ENCODE results near the gene TPCN2. TPM values are rescaled to one million over a fixed set of nuclear protein-coding genes. Genes with fewer than 3 reads are reported as not detected.

The TPCN2 gene
- polyA plus RNA-seq, 4 donors: 12.9 to 20.8 (median 17.1) TPM

- DNase-seq (ENCODE audit: low read depth in 4 of 4, low spot score in 2 of 4): no peak
Observed at GRCh38 chr11:69173331-69173730, 124.6 kb downstream of the TPCN2 start.

GRCh38 chr11:69173925-69174581 is 125.3 kb downstream of the TPCN2 start:
- DNase-seq (ENCODE audit: low read depth in 4 of 4, low spot score in 2 of 4): no peak

- no peak for DNase-seq (ENCODE audit: low read depth in 4 of 4, low spot score in 2 of 4)
Observed at GRCh38 chr11:69174841-69175240, 126.1 kb downstream of the TPCN2 start.

GRCh38 chr11:69178819-69179482 is 130.2 kb downstream of the TPCN2 start:
- no peak for DNase-seq (ENCODE audit: low read depth in 4 of 4, low spot score in 2 of 4)

GRCh38 chr11:69180226-69180625 is 131.5 kb downstream of the TPCN2 start:
- DNase-seq (ENCODE audit: low read depth in 4 of 4, low spot score in 2 of 4): no peak

GRCh38 chr11:69180726-69181125 is 132.0 kb downstream of the TPCN2 start:
- no peak for DNase-seq (ENCODE audit: low read depth in 4 of 4, low spot score in 2 of 4)

- DNase-seq (ENCODE audit: low read depth in 4 of 4, low spot score in 2 of 4): no peak
Observed at GRCh38 chr11:69183613-69184012, 134.9 kb downstream of the TPCN2 start.

Other genes with a start within 250 kb of the TPCN2 start
- 10 to 100 TPM; 28.0 to 36.3 (median 34.2) TPM for gene CPT1A, start 207.0 kb upstream of the TPCN2 start, polyA plus RNA-seq (ENCODE audit: insufficient read length in 4 of 4)
- 10 to 100 TPM; 67.5 to 81.3 (median 76.1) TPM for gene MRPL21, start 145.1 kb upstream of the TPCN2 start, polyA plus RNA-seq (ENCODE audit: insufficient read length in 4 of 4)
- gene IGHMBP2, start 145.0 kb upstream of the TPCN2 start, polyA plus RNA-seq (ENCODE audit: insufficient read length in 4 of 4): 10 to 100 TPM; 13.2 to 19.4 (median 16.5) TPM
- under 1 TPM in 1 of 4 donors, not detected in 3; 0.11 TPM for gene MRGPRD, start 67.9 kb upstream of the TPCN2 start, polyA plus RNA-seq (ENCODE audit: insufficient read length in 4 of 4)
- gene MRGPRF, start 35.7 kb upstream of the TPCN2 start, polyA plus RNA-seq (ENCODE audit: insufficient read length in 4 of 4): 10 to 100 TPM; 23.2 to 35.3 (median 26.0) TPM
- gene SMIM38, start 107.0 kb downstream of the TPCN2 start, polyA plus RNA-seq (ENCODE audit: insufficient read length in 4 of 4): 1 to 10 TPM in 1 of 4 donors, under 1 TPM in 3; 0.37 to 2.3 (median 0.50) TPM
- 1 to 10 TPM; 3.5 to 7.0 (median 5.4) TPM for gene MYEOV, start 245.2 kb downstream of the TPCN2 start, polyA plus RNA-seq (ENCODE audit: insufficient read length in 4 of 4)

Data from left renal cortex interstitium (tissue), 4 donors.